Measurements from ENCODE around the gene CTSW. TPM values are rescaled to one million over a fixed set of nuclear protein-coding genes. Genes with fewer than 3 reads are reported as not detected.
A peak's percentile ranks its signal among the peaks of the same experiment; 100 is the strongest.

CTSW gene
- polyA plus RNA-seq, 1 donor (not counting 4 experiments of a cell fraction or from before 2014, with no cell fraction given) = not detected

GRCh38 chr11:65857853-65858680 lies 21.6 kb upstream of the CTSW start, which contains the start of gene CFL1:
Gene CFL1, minus strand, starts transcription at chr11:65858180. Its CDS starts 81 bp downstream, at chr11:65858099.
- peaks cover 67% of the 10 kb centered on the region for H3K79me2 ChIP-seq (ENCODE audit: control insufficient read depth, insufficient read depth, low read length)
- peak within 1 kb of the TSS; percentile 83 to 96 (median 91) for H3K4me3 ChIP-seq (ENCODE audit: control insufficient read depth in 2 of 3, extremely low read depth in 1 of 3, insufficient read depth in 2 of 3, low read depth in 1 of 3, low read length in 3 of 3)
- H3K4me2 ChIP-seq (ENCODE audit: control insufficient read depth, extremely low read depth, insufficient read depth, low read depth, low read length) = peak within 1 kb of the TSS; percentile 100
- H3K4me1 ChIP-seq (ENCODE audit: control insufficient read depth, extremely low read depth, insufficient read depth, low read length) = peaks cover 32% of the 10 kb centered on the region
- H3K36me3 ChIP-seq (ENCODE audit: control insufficient read depth in 2 of 2, extremely low read depth in 1 of 2, insufficient read depth in 2 of 2, low read length in 2 of 2) = peaks cover 37 to 52% of the 10 kb centered on the region in 2 experiments
- TF ChIP-seq CTCF (optimal IDR thresholded peaks at IDR 0.05 in 1 of 3, IDR thresholded peaks at IDR 0.05 in 1 of 3, conservative IDR thresholded peaks at IDR 0.05 in 1 of 3; ENCODE audit: extremely low read depth in 1 of 3, insufficient read depth in 2 of 3, low read length in 3 of 3) (no peak), EZH2 (IDR thresholded peaks at IDR 0.05; ENCODE audit: low read length) (no peak)
- H4K20me1 ChIP-seq (ENCODE audit: control insufficient read depth, extremely low read depth, insufficient read depth, low read length) = peaks cover 43% of the 10 kb centered on the region
- peak within 1 kb of the TSS; percentile 71 for H2AFZ ChIP-seq (ENCODE audit: control insufficient read depth, low read length)
- H3K9me3 ChIP-seq (ENCODE audit: control insufficient read depth, low read depth, low read length) = no peaks in the 10 kb centered on the region
- dilution Hi-C loops (cut with MboI; ENCODE audit: extremely low pct_ligation_motif_present, low sequenced_read_pairs) = no loop called here
- no peaks in the 10 kb centered on the region for H3K27me3 ChIP-seq (ENCODE audit: control insufficient read depth, extremely low read depth, insufficient read depth, low read length)
- H3K27ac ChIP-seq (ENCODE audit: control insufficient read depth, insufficient read depth, low read length) = peak within 1 kb of the TSS; percentile 90
- H3K9me1 ChIP-seq (ENCODE audit: control insufficient read depth, extremely low read depth, insufficient read depth, low read length) = peaks cover 7% of the 10 kb centered on the region
- peak; percentile 76 for DNase-seq (ENCODE audit: low read depth, low spot score)
- H3K9ac ChIP-seq (ENCODE audit: control insufficient read depth, extremely low read depth, insufficient read depth, low read length) = peak within 1 kb of the TSS; percentile 83
- FAIRE-seq = no peak

- peaks cover 71% of the 10 kb centered on the region for H3K79me2 ChIP-seq (ENCODE audit: control insufficient read depth, insufficient read depth, low read length)
- peaks cover 38 to 52% of the 10 kb centered on the region in 2 experiments for H3K36me3 ChIP-seq (ENCODE audit: control insufficient read depth in 2 of 2, extremely low read depth in 1 of 2, insufficient read depth in 2 of 2, low read length in 2 of 2)
- no peak for DNase-seq (ENCODE audit: low read depth, low spot score)
- peak overlapping the region; percentile 83 to 96 (median 91) for H3K4me3 ChIP-seq (ENCODE audit: control insufficient read depth in 2 of 3, extremely low read depth in 1 of 3, insufficient read depth in 2 of 3, low read depth in 1 of 3, low read length in 3 of 3)
- no peaks in the 10 kb centered on the region for H3K27me3 ChIP-seq (ENCODE audit: control insufficient read depth, extremely low read depth, insufficient read depth, low read length)
- FAIRE-seq = no peak
- peak overlapping the region; percentile 92 for H3K4me2 ChIP-seq (ENCODE audit: control insufficient read depth, extremely low read depth, insufficient read depth, low read depth, low read length)
- H3K9me1 ChIP-seq (ENCODE audit: control insufficient read depth, extremely low read depth, insufficient read depth, low read length) = peaks cover 7% of the 10 kb centered on the region
- peak overlapping the region; percentile 90 for H3K27ac ChIP-seq (ENCODE audit: control insufficient read depth, insufficient read depth, low read length)
- H2AFZ ChIP-seq (ENCODE audit: control insufficient read depth, low read length) = peak overlapping the region; percentile 60
- H3K9me3 ChIP-seq (ENCODE audit: control insufficient read depth, low read depth, low read length) = no peaks in the 10 kb centered on the region
- peaks cover 37% of the 10 kb centered on the region for H4K20me1 ChIP-seq (ENCODE audit: control insufficient read depth, extremely low read depth, insufficient read depth, low read length)
- peak overlapping the region; percentile 83 for H3K9ac ChIP-seq (ENCODE audit: control insufficient read depth, extremely low read depth, insufficient read depth, low read length)
- peaks cover 32% of the 10 kb centered on the region for H3K4me1 ChIP-seq (ENCODE audit: control insufficient read depth, extremely low read depth, insufficient read depth, low read length)
- dilution Hi-C loops (cut with MboI; ENCODE audit: extremely low pct_ligation_motif_present, low sequenced_read_pairs) = no loop called here
- no peak for TF ChIP-seq EZH2 (IDR thresholded peaks at IDR 0.05; ENCODE audit: low read length)
- TF ChIP-seq CTCF (optimal IDR thresholded peaks at IDR 0.05 in 1 of 3, IDR thresholded peaks at IDR 0.05 in 1 of 3, conservative IDR thresholded peaks at IDR 0.05 in 1 of 3; ENCODE audit: extremely low read depth in 1 of 3, insufficient read depth in 2 of 3, low read length in 3 of 3) = no peak
Measured at GRCh38 chr11:65858681-65859087, 21.0 kb upstream of the CTSW start.
